Vagina (tissue), 2 donors: ENCODE measurements around the gene R3HDM4. TPM values are rescaled to one million over a fixed set of nuclear protein-coding genes. Genes with fewer than 3 reads are reported as not detected.
A peak's percentile ranks its signal among the peaks of the same experiment; 100 is the strongest.

ENCODE experiments used
- DNase-seq, 2 donors: peaks; one replicate each; pipeline ENCODE4 v3.0.0-alpha.2; 2017; ENCODE audit errors: extremely low spot score in 2 of 2
- H3K27ac ChIP-seq: fragments of 200-600 bp; sonication (generic); one replicate; pipeline ENCODE4 v1.5.1; 2019
- H3K27me3 ChIP-seq: fragments of 200-600 bp; sonication (generic); one replicate; pipeline ENCODE4 v1.5.1; 2019
- H3K36me3 ChIP-seq, 2 donors: fragments of 200-600 bp; sonication (generic); one replicate each; pipeline ENCODE4 v1.5.1; 2017 to 2019
- H3K4me1 ChIP-seq: fragments of 200-600 bp; sonication (generic); one replicate; pipeline ENCODE4 v1.5.1; 2019
- H3K4me3 ChIP-seq, 2 donors: fragments of 200-600 bp; sonication (generic); 1 replicate in 1 of 2; 2 replicates in 1 of 2; pipeline ENCODE4 v1.5.1; 2016 to 2019
- H3K9me3 ChIP-seq: fragments of 200-600 bp; sonication (generic); one replicate; pipeline ENCODE4 v1.5.1; 2019
- CTCF ChIP-seq, 3 experiments: fragments of 450-650 bp in 2 of 3; fragments of 200-600 bp in 1 of 3; sonication (generic) in 1 of 3; IDR thresholded peaks; one replicate each; pipeline ENCODE4 v1.5.1; 2017 to 2019; ENCODE audit warnings: antibody characterized with exemption in 3 of 3, mild to moderate bottlenecking in 2 of 3, moderate library complexity in 2 of 3
- POLR2A ChIP-seq, 2 donors: fragments of 450-650 bp; IDR thresholded peaks; one replicate each; pipeline ENCODE4 v1.6.1; 2017; ENCODE audit warnings: antibody characterized with exemption in 2 of 2, mild to moderate bottlenecking in 2 of 2, moderate library complexity in 2 of 2
- POLR2AphosphoS5 ChIP-seq, 2 donors: sonication (generic); formaldehyde crosslinking; IDR thresholded peaks; one replicate each; pipeline ENCODE4 v1.9.0; 2017; ENCODE audit warnings: antibody characterized with exemption in 2 of 2, mild to moderate bottlenecking in 2 of 2, low read depth in 1 of 2; ENCODE audit not compliant: insufficient read depth in 1 of 2
- intact Hi-C: fragments of 100-400 bp; cut with DNase I; formaldehyde crosslinking; loops from one replicate; pipeline ENCODE4 v1.15.1; 2023
- total RNA-seq: library from RNA; depleted of rRNA; stranded (reverse); fragments of >200 nt; gene quantifications from one replicate; pipeline ENCODE4 v1.2.3, GENCODE V29; 2016

Gene R3HDM4
- total RNA-seq, 1 donor from 2014 or later: 41.3 TPM

DNA sequence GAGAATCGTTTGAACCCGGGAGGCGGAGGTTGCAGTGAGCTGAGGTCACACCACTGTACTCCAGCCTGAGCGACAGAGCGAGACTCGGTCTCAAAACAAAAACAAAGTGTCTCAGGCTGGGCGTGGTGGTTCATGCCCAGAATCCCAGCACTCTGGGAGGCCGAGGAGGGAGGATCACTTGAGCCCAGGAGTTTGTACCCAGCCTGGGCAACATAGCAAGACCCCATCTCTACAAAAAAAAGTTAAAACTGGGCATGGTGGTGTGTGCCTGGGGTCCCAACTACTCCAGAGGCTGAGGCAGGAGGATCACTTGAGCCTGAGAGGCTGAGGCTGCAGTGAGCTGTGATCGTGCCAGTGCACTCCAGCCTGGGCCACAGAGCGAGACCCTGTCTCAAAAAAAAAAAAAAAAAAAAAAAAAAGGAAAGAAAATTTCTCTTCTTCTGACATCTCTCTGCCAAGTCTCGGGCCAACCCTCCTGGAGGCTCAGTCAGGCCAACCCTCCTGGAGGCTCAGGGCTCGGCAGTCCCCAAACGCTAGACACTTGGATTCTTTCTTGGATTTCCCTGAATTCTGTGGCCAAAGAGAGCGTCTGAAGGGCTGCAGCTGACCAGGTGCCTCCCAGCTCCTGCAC lies 39.1 kb upstream of the R3HDM4 start:
- Histone ChIP-seq H3K4me1 (peaks cover 28% of the 10 kb centered on the region), H3K4me3 (no peak overlapping the region), H3K27me3 (no peaks in the 10 kb centered on the region), H3K27ac (no peak overlapping the region), H3K36me3 (no peaks in the 10 kb centered on the region), H3K9me3 (no peaks in the 10 kb centered on the region)
- TF ChIP-seq POLR2A (IDR thresholded peaks at IDR 0.05): no peak
- TF ChIP-seq CTCF (IDR thresholded peaks at IDR 0.05): no peak
- TF ChIP-seq POLR2AphosphoS5 (IDR thresholded peaks at IDR 0.05; ENCODE audit: insufficient read depth in 1 of 2, low read depth in 1 of 2): no peak
- DNase-seq: no peak
- intact Hi-C loops: no loop called here

DNA sequence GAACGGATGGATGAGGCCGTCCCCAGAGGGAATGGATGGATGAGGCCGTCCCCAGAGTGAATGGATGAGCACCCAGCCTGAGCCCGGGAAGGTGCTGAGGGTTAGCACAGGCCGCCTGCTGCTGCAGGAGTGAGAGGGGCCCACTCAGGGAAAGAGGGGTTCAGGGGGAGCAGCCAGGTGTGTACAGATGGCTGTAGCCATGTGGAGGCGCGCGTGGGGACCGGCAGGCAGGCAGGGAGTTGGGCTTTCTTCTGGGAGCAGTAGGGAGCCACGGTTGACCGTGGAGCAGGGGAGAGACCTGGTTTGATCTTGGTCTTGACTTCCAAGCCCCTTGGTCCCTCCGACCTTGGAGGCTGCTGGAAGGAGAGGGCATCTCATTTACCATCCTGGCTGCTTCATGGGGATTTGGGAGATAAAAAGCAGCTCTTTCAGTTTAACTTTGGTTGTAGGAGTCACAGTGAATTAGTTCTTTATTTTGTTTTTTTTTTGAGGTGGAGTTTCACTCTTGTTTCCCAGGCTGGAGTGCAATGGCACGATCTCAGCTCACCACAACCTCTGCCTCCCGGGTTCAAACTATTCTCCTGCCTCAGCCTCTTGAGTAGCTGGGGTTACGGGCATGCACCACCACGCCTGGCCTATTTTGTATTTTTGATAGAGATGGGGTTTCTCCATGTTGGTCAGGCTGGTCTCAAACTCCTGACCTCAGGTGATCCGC lies 37.5 kb upstream of the R3HDM4 start:
- Histone ChIP-seq H3K9me3 (no peaks in the 10 kb centered on the region), H3K4me1 (peaks cover 15% of the 10 kb centered on the region), H3K27me3 (no peaks in the 10 kb centered on the region), H3K36me3 (no peaks in the 10 kb centered on the region), H3K27ac (no peak overlapping the region), H3K4me3 (no peak overlapping the region)
- intact Hi-C loops: no loop called here
- no peak for DNase-seq
- TF ChIP-seq POLR2AphosphoS5 (IDR thresholded peaks at IDR 0.05; ENCODE audit: insufficient read depth in 1 of 2, low read depth in 1 of 2) (no peak), CTCF (IDR thresholded peaks at IDR 0.05) (no peak), POLR2A (IDR thresholded peaks at IDR 0.05) (no peak)

- Histone ChIP-seq H3K27me3 (no peaks in the 10 kb centered on the region), H3K4me3 (no peak overlapping the region), H3K27ac (no peak overlapping the region), H3K4me1 (peaks cover 27% of the 10 kb centered on the region), H3K36me3 (no peaks in the 10 kb centered on the region), H3K9me3 (no peaks in the 10 kb centered on the region)
- no peak for DNase-seq
- TF ChIP-seq POLR2AphosphoS5 (IDR thresholded peaks at IDR 0.05; ENCODE audit: insufficient read depth in 1 of 2, low read depth in 1 of 2) (no peak), POLR2A (IDR thresholded peaks at IDR 0.05) (no peak)
- intact Hi-C loops: no loop called here
Measured at GRCh38 chr19:948842-949496, 36.0 kb upstream of the R3HDM4 start.

DNA sequence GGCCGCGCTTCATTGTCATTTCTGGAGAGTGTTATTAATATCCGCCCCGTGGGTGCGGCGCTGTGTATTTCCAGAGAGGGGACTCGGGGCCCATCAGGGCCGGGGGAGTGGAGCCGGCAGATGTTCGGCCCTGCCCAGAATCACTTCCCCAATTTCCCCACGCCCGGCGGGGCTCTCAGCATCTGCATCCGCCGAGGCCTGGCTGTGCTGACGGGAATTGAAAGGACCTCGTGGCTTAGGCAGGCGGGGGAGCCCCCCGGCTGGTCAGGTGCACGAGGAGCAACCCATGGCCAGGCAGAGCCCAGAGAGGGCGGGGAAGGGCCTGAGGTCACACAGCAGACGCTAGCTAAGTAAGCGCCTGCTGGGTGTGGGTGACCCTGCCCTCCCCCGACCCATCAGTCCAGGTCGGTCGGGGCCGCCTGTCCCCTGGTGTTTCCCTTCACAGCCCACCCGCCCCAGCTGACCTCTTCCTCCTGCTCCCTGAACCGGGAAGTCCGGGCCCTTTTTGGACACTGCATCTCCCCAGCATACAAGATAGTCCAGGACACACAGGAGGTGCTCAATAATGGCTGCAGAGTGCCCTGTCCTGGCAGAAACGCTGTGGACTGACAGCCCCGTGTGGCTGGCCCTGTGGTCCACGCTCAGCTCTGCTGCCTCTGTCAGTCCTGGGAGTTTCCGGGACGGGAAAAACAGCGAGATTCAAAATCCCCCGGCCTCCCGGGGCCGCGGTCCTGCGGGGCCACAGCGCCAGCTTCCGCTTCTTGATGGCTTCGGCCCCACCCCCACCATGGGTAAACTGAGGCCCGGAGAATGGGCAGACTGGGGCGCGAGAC lies 34.9 kb upstream of the R3HDM4 start:
- Histone ChIP-seq H3K4me3 (no peak overlapping the region), H3K9me3 (no peaks in the 10 kb centered on the region), H3K27me3 (no peaks in the 10 kb centered on the region), H3K36me3 (no peaks in the 10 kb centered on the region), H3K4me1 (peaks cover 18% of the 10 kb centered on the region), H3K27ac (no peak overlapping the region)
- no peak for DNase-seq
- TF ChIP-seq CTCF (IDR thresholded peaks at IDR 0.05) (no peak), POLR2AphosphoS5 (IDR thresholded peaks at IDR 0.05; ENCODE audit: insufficient read depth in 1 of 2, low read depth in 1 of 2) (peak in 1 of 2 donors; percentile 49)
- intact Hi-C loops: no loop called here

DNA sequence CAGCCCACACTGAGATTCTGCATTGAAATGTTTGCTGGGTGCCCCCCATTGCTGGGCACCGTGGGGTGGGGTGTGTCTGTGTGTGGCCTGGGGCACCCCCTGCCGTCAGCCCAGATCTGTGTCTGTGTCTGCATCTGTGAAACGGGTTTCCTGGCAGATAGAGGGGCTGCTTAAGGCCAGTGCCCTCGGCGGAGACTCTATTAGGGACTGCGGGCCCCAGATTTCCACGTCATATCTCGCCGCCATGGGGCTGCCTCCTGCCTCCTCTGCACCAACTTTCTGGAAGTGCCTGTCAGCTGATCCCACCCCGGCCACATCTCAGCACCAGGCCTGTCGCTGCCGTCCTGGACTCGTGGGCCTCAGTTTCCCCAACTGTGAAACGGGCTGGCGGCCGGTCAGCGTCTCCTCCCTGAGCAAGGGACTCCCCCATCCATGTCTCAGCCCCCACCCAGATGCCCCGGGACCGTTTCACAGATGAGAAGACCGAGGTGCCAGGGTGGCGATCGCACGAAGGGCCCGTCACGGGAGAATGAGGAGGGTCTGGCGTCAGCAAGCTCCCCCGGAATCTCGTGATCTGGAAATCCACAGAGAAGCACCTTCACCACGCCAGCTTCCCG lies 34.2 kb upstream of the R3HDM4 start:
- TF ChIP-seq CTCF (IDR thresholded peaks at IDR 0.05) (no peak), POLR2AphosphoS5 (IDR thresholded peaks at IDR 0.05; ENCODE audit: insufficient read depth in 1 of 2, low read depth in 1 of 2) (no peak), POLR2A (IDR thresholded peaks at IDR 0.05) (no peak)
- intact Hi-C loops: no loop called here
- Histone ChIP-seq H3K36me3 (no peaks in the 10 kb centered on the region), H3K27ac (no peak overlapping the region), H3K4me3 (no peak overlapping the region), H3K27me3 (no peaks in the 10 kb centered on the region), H3K4me1 (peaks cover 21% of the 10 kb centered on the region), H3K9me3 (no peaks in the 10 kb centered on the region)
- DNase-seq: no peak
